Lower leg skin (tissue), 3 donors: ENCODE data around the gene SPSB1.

Source experiments
- POLR2A ChIP-seq, 2 donors: fragments of 450-650 bp; IDR thresholded peaks; one replicate each; pipeline ENCODE4 v1.6.1; 2016 to 2017; ENCODE audit warnings: antibody characterized with exemption in 2 of 2, mild to moderate bottlenecking in 1 of 2, moderate library complexity in 1 of 2
- TF ChIP-seq, protein P1 (sequence below), 3 donors: fragments of 450-650 bp; IDR thresholded peaks; one replicate each; pipeline ENCODE4 v1.5.1; 2016; ENCODE audit warnings: antibody characterized with exemption in 3 of 3, mild to moderate bottlenecking in 3 of 3, moderate library complexity in 2 of 3

DNA sequence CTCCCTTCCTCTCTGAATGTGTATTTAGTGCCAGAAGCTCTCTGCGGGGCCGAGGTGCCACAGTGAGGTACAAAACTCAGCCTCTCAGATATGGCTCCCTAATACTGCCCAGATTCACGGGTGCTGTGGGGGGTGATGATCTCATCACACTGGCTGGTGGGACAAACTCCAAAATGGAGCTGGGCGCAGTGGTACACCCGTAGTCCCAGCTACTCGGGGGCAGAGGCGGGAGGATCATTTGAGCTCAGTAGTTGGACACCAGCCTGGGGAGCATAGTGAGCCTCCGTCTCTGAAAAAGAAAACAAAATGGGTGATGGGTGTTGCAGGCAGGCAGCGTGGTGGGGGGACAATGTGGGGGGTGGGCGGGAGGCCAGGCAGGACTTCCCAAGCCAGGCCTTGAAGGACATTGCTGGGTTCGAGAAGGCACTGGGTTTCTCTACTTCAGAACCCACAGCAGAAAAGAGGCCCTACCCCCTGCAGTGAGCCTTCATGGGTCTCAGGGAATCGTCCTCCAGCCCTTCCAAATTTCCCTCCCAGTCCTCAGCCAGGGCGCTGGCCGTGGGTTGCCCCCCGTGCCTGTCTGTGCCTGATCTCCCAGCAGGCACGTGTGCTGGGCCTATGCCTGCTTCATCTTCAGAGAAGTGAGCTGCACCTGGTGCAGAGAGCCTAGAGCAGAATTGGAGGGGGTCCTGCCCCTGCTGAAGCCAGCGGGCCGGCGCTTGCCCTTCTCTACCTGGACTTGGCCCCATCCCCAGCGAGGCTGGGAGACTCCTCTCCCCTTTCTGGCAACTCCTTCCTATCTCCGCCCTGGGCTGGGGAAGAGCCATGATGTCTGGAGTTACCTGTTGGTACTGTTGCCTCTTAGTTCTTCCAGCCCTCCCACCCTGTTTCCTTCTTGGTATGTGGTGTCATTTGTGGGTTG is 44.1 kb upstream of the SPSB1 start:
- TF ChIP-seq, protein P1, sequence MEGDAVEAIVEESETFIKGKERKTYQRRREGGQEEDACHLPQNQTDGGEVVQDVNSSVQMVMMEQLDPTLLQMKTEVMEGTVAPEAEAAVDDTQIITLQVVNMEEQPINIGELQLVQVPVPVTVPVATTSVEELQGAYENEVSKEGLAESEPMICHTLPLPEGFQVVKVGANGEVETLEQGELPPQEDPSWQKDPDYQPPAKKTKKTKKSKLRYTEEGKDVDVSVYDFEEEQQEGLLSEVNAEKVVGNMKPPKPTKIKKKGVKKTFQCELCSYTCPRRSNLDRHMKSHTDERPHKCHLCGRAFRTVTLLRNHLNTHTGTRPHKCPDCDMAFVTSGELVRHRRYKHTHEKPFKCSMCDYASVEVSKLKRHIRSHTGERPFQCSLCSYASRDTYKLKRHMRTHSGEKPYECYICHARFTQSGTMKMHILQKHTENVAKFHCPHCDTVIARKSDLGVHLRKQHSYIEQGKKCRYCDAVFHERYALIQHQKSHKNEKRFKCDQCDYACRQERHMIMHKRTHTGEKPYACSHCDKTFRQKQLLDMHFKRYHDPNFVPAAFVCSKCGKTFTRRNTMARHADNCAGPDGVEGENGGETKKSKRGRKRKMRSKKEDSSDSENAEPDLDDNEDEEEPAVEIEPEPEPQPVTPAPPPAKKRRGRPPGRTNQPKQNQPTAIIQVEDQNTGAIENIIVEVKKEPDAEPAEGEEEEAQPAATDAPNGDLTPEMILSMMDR (IDR thresholded peaks at IDR 0.05), result no peak
- no peak for TF ChIP-seq POLR2A (IDR thresholded peaks at IDR 0.05)
